HCT116 (cell line): Measurements from ENCODE around the gene GSTA4. TPM values are rescaled to one million over a fixed set of nuclear protein-coding genes. Genes with fewer than 3 reads are reported as not detected.

Source experiments
- ATAC-seq: fragments of 200-7000 bp; cut with Tn5 transposase; 2 replicates; pipeline ENCODE4 v1.9.1; 2020; ENCODE audit warnings: mild to moderate bottlenecking, moderate library complexity
- BruUV-seq: library from RNA; stranded (reverse); fragments of 400-500 nt; replicated peaks from 2 replicates; lab custom pipeline; 2021; lab: Mats Ljungman, UMichigan
- CTCF ChIA-PET: fragments of 300-600 bp; sonication (Branson Sonifier 250); formaldehyde crosslinking; loops from one replicate; lab custom pipeline; 2021; ENCODE audit warnings: antibody characterized with exemption; lab: Charles Lee
- POLR2A ChIA-PET: fragments of 300-600, 350-600 bp; sonication (Branson Sonifier 250); formaldehyde crosslinking; loops from one replicate; lab custom pipeline; 2021; ENCODE audit warnings: antibody characterized with exemption; lab: Charles Lee
- RAD21 ChIA-PET, 2 experiments: fragments of 300-600 bp; sonication (Branson Sonifier 250); formaldehyde crosslinking; loops; one replicate each; lab custom pipeline; 2023; ENCODE audit warnings: low total read pairs in 2 of 2; ENCODE audit not compliant: uncharacterized antibody in 2 of 2, unreplicated experiment in 2 of 2, low non-redundant PET in 1 of 2; lab: Charles Lee
- DNase-seq: peaks from one replicate; pipeline ENCODE4 v3.0.0-alpha.2; 2010; ENCODE audit warnings: low read depth, low spot score
- H2AFZ ChIP-seq: fragments of 200-600 bp; shearing (Covaris generic), sonication (generic); 2 replicates; pipeline ENCODE4 v1.6.1; 2017; ENCODE audit warnings: low read depth, mixed run types, mixed read lengths, antibody characterized with exemption, low read length; ENCODE audit not compliant: poor library complexity, severe bottlenecking
- H3K27ac ChIP-seq: 2 replicates; pipeline ENCODE4 v1.5.1; 2012; ENCODE audit warnings: low read depth, low read length
- H3K27me3 ChIP-seq: fragments of 200-600 bp; sonication (generic); 2 replicates; pipeline ENCODE4 v1.6.1; 2016; ENCODE audit warnings: mixed run types, low read length, mixed read lengths; ENCODE audit not compliant: insufficient read depth
- H3K36me3 ChIP-seq, 2 experiments: fragments of 200-500 bp in 1 of 2; fragments of 200-600 bp in 1 of 2; sonication (Bioruptor generic) in 1 of 2; sonication (generic) in 1 of 2; 2 replicates each; pipeline versions ENCODE4 v1.5.1 to v1.6.1; 2014 to 2016; ENCODE audit warnings: low read length in 2 of 2, inconsistent platforms in 1 of 2, mixed read lengths in 1 of 2, mixed run types in 1 of 2; ENCODE audit not compliant: insufficient read depth in 2 of 2, control insufficient read depth in 1 of 2
- H3K4me1 ChIP-seq, 2 experiments: fragments of 200-600 bp in 1 of 2; sonication (generic) in 1 of 2; 2 replicates each; pipeline versions ENCODE4 v1.5.1 to v1.6.1; 2012 to 2017; ENCODE audit warnings: low read length in 2 of 2, inconsistent platforms in 1 of 2, mild to moderate bottlenecking in 1 of 2, mixed read lengths in 1 of 2, mixed run types in 1 of 2, moderate library complexity in 1 of 2; ENCODE audit not compliant: insufficient read depth in 2 of 2, control insufficient read depth in 1 of 2
- H3K4me2 ChIP-seq: fragments of 200-600 bp; sonication (generic); 2 replicates; pipeline ENCODE4 v1.6.1; 2017; ENCODE audit warnings: mixed run types, low read length, mixed read lengths
- H3K4me3 ChIP-seq, 2 experiments: fragments of 200-600 bp in 1 of 2; sonication (generic) in 1 of 2; replicated peaks in 1 of 2; 2 replicates each; pipeline ENCODE4 v1.5.1; 2011 to 2016; ENCODE audit warnings: low read length in 2 of 2, control low read depth in 1 of 2, low read depth in 1 of 2, mild to moderate bottlenecking in 1 of 2, mixed read lengths in 1 of 2, mixed run types in 1 of 2
- H3K79me2 ChIP-seq: fragments of 200-600 bp; sonication (generic); 2 replicates; pipeline ENCODE4 v1.6.1; 2017; ENCODE audit warnings: mild to moderate bottlenecking, mixed run types, low read length, moderate library complexity, mixed read lengths; ENCODE audit not compliant: insufficient read depth
- H3K9ac ChIP-seq: fragments of 200-600 bp; sonication (generic); 2 replicates; pipeline ENCODE4 v1.6.1; 2016; ENCODE audit warnings: low read length, mixed read lengths
- H3K9me2 ChIP-seq: fragments of 200-600 bp; sonication (generic), shearing (Covaris generic); 2 replicates; pipeline ENCODE4 v1.6.1; 2017; ENCODE audit warnings: mixed run types, mild to moderate bottlenecking, moderate library complexity; ENCODE audit not compliant: insufficient read depth
- H3K9me3 ChIP-seq, 2 experiments: fragments of 200-500 bp in 1 of 2; fragments of 200-600 bp in 1 of 2; sonication (Bioruptor generic) in 1 of 2; sonication (generic) in 1 of 2; 2 replicates each; pipeline ENCODE4 v1.6.1; 2014 to 2017; ENCODE audit warnings: low read length in 2 of 2, mixed read lengths in 2 of 2, inconsistent platforms in 1 of 2, low read depth in 1 of 2, mild to moderate bottlenecking in 1 of 2, mixed run types in 1 of 2, moderate library complexity in 1 of 2; ENCODE audit not compliant: control insufficient read depth in 1 of 2, insufficient read depth in 1 of 2
- H4K20me1 ChIP-seq: fragments of 200-600 bp; sonication (generic), shearing (Covaris generic); 2 replicates; pipeline ENCODE4 v1.6.1; 2017; ENCODE audit warnings: mixed run types, mild to moderate bottlenecking, moderate library complexity; ENCODE audit not compliant: insufficient read depth
- CBX3 ChIP-seq: IDR thresholded peaks from 2 replicates; pipeline ENCODE4 v1.6.1; 2012; ENCODE audit warnings: low read depth
- EGR1 ChIP-seq: IDR thresholded peaks from 2 replicates; pipeline ENCODE4 v1.6.1; 2012; ENCODE audit warnings: low read depth
- ELF1 ChIP-seq: IDR thresholded peaks from 2 replicates; pipeline ENCODE4 v1.6.1; 2012; ENCODE audit warnings: low read depth, borderline replicate concordance
- EZH2phosphoT487 ChIP-seq: fragments of 200-600 bp; IDR thresholded peaks from 2 replicates; pipeline ENCODE4 v1.6.1; 2018; ENCODE audit warnings: antibody characterized with exemption, borderline replicate concordance
- JUND ChIP-seq: IDR thresholded peaks from 2 replicates; pipeline ENCODE4 v1.6.1; 2012
- POLR2AphosphoS5 ChIP-seq: IDR thresholded peaks from 2 replicates; pipeline ENCODE4 v1.6.1; 2011; ENCODE audit warnings: mild to moderate bottlenecking, low read depth, low read length, moderate library complexity
- SIN3A ChIP-seq: IDR thresholded peaks from 2 replicates; pipeline ENCODE4 v1.6.1; 2012; ENCODE audit warnings: low read depth
- SP1 ChIP-seq: IDR thresholded peaks from 2 replicates; pipeline ENCODE4 v1.6.1; 2012; ENCODE audit warnings: low read depth
- SRF ChIP-seq: IDR thresholded peaks from 2 replicates; pipeline ENCODE4 v1.6.1; 2012; ENCODE audit warnings: low read depth
- TCF7L2 ChIP-seq: IDR thresholded peaks from 2 replicates; pipeline ENCODE4 v1.7.0; 2011; ENCODE audit warnings: borderline replicate concordance, inconsistent platforms; ENCODE audit not compliant: insufficient read depth, insufficient read length; ENCODE audit errors: extremely low read depth
- intact Hi-C: fragments of 100-400 bp; cut with micrococcal nuclease; formaldehyde crosslinking; loops from 2 replicates; pipeline ENCODE4 v1.10.0; 2022
- total RNA-seq: library from RNA; stranded (reverse); gene quantifications from one replicate; pipeline ENCODE4 v1.2.1, GENCODE V29; 2021; ENCODE audit not compliant: unreplicated experiment
- TF ChIP-seq, protein P1 (sequence below): IDR thresholded peaks from 2 replicates; pipeline ENCODE4 v1.6.1; 2012; ENCODE audit warnings: low read depth
- TF ChIP-seq, protein P2 (sequence below): IDR thresholded peaks from 2 replicates; pipeline ENCODE4 v1.6.1; 2011; ENCODE audit warnings: mild to moderate bottlenecking, low read length, moderate library complexity; ENCODE audit not compliant: insufficient replicate concordance; ENCODE audit errors: extremely low read depth
- TF ChIP-seq, protein P3 (sequence below), 3 experiments: fragments of 200-600 bp in 1 of 3; sonication (generic) in 1 of 3; IDR thresholded peaks in 2 of 3; conservative IDR thresholded peaks in 1 of 3; 2 replicates each; pipeline ENCODE4 v1.5.1; 2012 to 2017; ENCODE audit warnings: low read depth in 2 of 3, low read length in 2 of 3, antibody characterized with exemption in 1 of 3, borderline replicate concordance in 1 of 3, control low read depth in 1 of 3, mild to moderate bottlenecking in 1 of 3, mixed read lengths in 1 of 3, mixed run types in 1 of 3, moderate library complexity in 1 of 3; ENCODE audit not compliant: insufficient read depth in 1 of 3

Gene GSTA4
- total RNA-seq, 1 experiment from 2014 or later: 2.2 TPM

DNA sequence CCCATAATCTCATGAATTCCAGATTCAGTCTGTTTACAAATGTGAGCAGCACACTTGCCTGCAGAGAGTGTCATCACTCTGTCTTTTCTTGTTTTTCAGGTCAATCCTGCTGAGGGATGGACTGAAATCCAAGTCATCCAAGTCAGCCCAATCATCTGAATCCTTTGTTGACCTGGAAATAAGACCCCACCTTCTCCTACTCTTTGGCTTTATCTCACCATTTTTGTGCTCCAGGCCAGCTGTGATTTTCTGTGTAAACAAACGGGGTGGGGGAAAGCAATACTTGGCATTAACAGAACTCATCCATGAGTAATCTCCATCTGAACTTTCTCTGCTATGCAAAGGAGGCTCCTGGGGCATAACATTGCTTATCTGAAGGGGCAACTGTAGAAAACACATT, 16.9 kb upstream of the GSTA4 start:
- Histone ChIP-seq H3K9ac (no peak overlapping the region), H3K9me3 (no peaks in the 10 kb centered on the region), H4K20me1 (no peaks in the 10 kb centered on the region), H3K4me2 (no peak overlapping the region), H3K9me2 (no peaks in the 10 kb centered on the region), H3K36me3 (peaks cover 0 to 16% of the 10 kb centered on the region in 2 experiments; a peak in 2 of 4 replicates), H3K79me2 (no peaks in the 10 kb centered on the region), H3K4me1 (no peaks in the 10 kb centered on the region), H2AFZ (no peak overlapping the region), H3K4me3 (no peak overlapping the region), H3K27ac (no peak overlapping the region), H3K27me3 (no peaks in the 10 kb centered on the region)
- DNase-seq (no peak), ATAC-seq (no peak)
- BruUV-seq: no TSS peak
- TF ChIP-seq ELF1 (no peak), TCF7L2 (no peak), JUND (no peak), SIN3A (no peak), EZH2phosphoT487 (no peak), POLR2AphosphoS5 (no peak), SP1 (no peak), EGR1 (no peak), SRF (no peak), CBX3 (no peak)
- TF ChIP-seq, protein P1, sequence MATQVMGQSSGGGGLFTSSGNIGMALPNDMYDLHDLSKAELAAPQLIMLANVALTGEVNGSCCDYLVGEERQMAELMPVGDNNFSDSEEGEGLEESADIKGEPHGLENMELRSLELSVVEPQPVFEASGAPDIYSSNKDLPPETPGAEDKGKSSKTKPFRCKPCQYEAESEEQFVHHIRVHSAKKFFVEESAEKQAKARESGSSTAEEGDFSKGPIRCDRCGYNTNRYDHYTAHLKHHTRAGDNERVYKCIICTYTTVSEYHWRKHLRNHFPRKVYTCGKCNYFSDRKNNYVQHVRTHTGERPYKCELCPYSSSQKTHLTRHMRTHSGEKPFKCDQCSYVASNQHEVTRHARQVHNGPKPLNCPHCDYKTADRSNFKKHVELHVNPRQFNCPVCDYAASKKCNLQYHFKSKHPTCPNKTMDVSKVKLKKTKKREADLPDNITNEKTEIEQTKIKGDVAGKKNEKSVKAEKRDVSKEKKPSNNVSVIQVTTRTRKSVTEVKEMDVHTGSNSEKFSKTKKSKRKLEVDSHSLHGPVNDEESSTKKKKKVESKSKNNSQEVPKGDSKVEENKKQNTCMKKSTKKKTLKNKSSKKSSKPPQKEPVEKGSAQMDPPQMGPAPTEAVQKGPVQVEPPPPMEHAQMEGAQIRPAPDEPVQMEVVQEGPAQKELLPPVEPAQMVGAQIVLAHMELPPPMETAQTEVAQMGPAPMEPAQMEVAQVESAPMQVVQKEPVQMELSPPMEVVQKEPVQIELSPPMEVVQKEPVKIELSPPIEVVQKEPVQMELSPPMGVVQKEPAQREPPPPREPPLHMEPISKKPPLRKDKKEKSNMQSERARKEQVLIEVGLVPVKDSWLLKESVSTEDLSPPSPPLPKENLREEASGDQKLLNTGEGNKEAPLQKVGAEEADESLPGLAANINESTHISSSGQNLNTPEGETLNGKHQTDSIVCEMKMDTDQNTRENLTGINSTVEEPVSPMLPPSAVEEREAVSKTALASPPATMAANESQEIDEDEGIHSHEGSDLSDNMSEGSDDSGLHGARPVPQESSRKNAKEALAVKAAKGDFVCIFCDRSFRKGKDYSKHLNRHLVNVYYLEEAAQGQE: no peak
- TF ChIP-seq, protein P2, sequence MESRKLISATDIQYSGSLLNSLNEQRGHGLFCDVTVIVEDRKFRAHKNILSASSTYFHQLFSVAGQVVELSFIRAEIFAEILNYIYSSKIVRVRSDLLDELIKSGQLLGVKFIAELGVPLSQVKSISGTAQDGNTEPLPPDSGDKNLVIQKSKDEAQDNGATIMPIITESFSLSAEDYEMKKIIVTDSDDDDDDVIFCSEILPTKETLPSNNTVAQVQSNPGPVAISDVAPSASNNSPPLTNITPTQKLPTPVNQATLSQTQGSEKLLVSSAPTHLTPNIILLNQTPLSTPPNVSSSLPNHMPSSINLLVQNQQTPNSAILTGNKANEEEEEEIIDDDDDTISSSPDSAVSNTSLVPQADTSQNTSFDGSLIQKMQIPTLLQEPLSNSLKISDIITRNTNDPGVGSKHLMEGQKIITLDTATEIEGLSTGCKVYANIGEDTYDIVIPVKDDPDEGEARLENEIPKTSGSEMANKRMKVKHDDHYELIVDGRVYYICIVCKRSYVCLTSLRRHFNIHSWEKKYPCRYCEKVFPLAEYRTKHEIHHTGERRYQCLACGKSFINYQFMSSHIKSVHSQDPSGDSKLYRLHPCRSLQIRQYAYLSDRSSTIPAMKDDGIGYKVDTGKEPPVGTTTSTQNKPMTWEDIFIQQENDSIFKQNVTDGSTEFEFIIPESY: no peak
- TF ChIP-seq, protein P3, sequence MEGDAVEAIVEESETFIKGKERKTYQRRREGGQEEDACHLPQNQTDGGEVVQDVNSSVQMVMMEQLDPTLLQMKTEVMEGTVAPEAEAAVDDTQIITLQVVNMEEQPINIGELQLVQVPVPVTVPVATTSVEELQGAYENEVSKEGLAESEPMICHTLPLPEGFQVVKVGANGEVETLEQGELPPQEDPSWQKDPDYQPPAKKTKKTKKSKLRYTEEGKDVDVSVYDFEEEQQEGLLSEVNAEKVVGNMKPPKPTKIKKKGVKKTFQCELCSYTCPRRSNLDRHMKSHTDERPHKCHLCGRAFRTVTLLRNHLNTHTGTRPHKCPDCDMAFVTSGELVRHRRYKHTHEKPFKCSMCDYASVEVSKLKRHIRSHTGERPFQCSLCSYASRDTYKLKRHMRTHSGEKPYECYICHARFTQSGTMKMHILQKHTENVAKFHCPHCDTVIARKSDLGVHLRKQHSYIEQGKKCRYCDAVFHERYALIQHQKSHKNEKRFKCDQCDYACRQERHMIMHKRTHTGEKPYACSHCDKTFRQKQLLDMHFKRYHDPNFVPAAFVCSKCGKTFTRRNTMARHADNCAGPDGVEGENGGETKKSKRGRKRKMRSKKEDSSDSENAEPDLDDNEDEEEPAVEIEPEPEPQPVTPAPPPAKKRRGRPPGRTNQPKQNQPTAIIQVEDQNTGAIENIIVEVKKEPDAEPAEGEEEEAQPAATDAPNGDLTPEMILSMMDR (IDR thresholded peaks at IDR 0.05 in 2 of 3, conservative IDR thresholded peaks at IDR 0.05 in 1 of 3; ENCODE audit: borderline replicate concordance in 1 of 3, insufficient read depth in 1 of 3, low read depth in 2 of 3, low read length in 2 of 3): no peak
- intact Hi-C loops: no loop called here
- RAD21 ChIA-PET: no interaction called here
- POLR2A ChIA-PET: no interaction called here
- CTCF ChIA-PET: no interaction called here
